CD4-positive, alpha-beta T cell treated with Interleukin-17A for 4 hours (primary cell): ENCODE measurements around the gene CTSV.
"Not testable (repeated sequence)": the region's sequence is repeated elsewhere in the genome, so short reads cannot be mapped to it uniquely, and the experiment has no call there.

Experiments
- DNase-seq: peaks from one replicate; pipeline ENCODE4 v3.0.0-alpha.2; 2020; ENCODE audit warnings: mixed read lengths

Gene CTSV

GRCh38 chr9:97038611-97039513, at the start of gene CTSV:
Gene CTSV (minus strand): TSS chr9:97039142. CDS start chr9:97038043, 1,099 bp downstream.
- DNase-seq = peak; percentile 76

GRCh38 chr9:97087668-97088215, 48.8 kb upstream of the CTSV start:
- DNase-seq = not testable (repeated sequence)

DNA sequence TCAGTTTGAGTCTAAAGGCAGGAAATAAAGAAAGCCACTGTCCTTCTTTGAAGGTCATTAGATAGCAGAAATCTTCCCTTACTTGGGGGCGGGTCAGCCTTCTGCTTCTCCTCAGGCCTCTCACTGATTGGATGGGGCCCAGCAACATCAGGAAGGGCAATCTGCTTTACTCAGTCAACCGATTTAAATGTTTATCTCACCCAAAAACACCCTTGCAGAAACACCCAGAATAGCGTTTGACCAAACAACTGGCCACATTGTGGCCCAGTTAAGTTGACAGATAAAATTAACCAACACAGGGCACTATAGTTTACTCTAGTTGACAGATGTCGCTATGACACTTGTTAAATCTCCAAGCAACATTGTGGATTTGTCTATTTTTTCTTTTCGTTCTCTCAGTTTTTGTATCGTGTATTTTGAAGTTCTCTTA, 45.6 kb upstream of the CTSV start:
- not testable (repeated sequence) for DNase-seq

GRCh38 chr9:97078362-97078761, 39.4 kb upstream of the CTSV start:
- no peak for DNase-seq

GRCh38 chr9:97077452-97078295, 38.7 kb upstream of the CTSV start:
- no peak for DNase-seq

- DNase-seq = not testable (repeated sequence)
Measured at GRCh38 chr9:97076731-97077451, 37.9 kb upstream of the CTSV start.

DNA sequence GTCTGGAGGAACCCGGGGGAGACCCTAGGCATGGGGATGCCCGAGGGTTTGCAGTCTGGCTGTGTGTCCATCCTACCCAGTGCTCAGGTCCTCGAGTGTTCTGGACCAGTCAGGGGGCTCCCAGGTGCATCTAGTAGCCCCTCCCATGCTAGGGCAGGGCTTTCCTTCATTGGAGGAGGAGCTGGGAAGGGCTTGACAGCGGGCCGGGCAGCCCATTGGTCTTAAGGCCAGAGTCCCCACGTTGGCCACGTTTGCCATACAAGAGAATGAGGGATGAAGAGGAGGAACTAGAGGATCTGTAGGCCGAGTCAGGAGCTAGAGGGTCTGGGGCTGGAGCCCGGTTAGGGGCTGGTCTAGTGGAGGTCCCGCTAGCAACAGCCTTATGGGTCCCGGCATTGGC, 37.3 kb upstream of the CTSV start:
- DNase-seq = no peak

- no peak for DNase-seq
Measured at GRCh38 chr9:97075289-97075985, 36.5 kb upstream of the CTSV start.

DNA sequence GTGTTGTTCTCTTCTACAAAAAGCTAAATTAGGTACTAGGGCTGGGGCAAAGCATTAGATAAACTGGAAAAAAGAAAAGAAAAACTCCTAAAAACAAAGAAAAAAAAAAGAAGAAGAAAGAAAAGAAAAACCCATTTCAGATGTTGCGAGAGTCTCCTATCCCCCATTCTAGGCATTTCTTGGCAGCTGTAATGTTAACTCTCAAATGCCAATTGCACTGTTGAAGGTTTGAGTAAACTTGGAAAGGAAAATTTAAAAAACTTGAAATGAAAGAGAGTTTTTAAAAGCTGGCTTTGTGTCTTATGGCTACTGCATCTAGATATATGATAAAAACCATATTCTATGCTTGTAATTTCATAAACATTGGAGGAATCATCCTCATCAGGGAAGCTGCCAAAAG, 34.6 kb upstream of the CTSV start:
- no peak for DNase-seq

DNA sequence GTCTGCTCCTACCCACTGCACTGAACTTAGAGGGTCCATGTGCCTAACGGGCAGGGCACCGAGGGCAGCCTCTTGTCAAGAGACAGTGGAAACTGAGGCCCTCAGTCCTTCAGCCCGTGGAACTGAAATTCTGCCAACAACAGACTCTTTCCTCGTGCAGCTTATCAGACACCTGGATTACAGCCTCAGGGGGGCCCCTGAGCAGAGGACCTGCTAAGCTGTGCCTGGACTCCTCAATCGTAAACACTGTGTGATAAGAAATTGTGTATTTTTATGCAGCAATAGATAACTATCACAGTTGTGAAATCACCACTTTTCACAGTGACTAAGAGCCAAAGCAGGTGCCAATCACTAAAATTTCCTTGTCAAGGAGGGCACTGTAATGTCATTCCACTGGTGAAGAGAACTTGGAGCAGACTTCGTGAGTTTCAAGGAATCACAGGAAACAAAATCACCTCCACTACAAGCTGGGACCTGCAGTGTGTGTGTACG, 33.4 kb upstream of the CTSV start:
- no peak for DNase-seq

- DNase-seq = not testable (repeated sequence)
Measured at GRCh38 chr9:97070325-97070724, 31.4 kb upstream of the CTSV start.

GRCh38 chr9:97067490-97067889, 28.5 kb upstream of the CTSV start:
- DNase-seq = no peak

DNA sequence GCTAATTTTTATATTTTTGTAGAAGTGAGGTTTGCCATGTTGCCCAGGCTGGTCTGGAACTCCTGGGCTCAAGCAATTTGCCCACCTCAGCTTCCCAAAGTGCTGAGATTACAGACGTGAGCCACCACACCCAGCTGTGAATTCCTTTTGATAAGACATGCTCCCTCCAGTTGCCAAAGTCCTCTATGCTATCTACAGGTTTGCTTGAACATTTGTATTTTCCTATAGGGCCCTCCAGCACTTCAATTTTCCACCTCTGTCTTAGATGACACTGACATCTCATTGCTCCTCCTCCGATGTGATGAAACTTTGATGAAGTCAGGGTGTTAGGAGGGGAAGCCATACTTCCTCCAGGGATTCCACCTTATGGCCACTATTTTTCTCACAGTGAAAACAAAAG, 25.2 kb upstream of the CTSV start:
- no peak for DNase-seq

DNA sequence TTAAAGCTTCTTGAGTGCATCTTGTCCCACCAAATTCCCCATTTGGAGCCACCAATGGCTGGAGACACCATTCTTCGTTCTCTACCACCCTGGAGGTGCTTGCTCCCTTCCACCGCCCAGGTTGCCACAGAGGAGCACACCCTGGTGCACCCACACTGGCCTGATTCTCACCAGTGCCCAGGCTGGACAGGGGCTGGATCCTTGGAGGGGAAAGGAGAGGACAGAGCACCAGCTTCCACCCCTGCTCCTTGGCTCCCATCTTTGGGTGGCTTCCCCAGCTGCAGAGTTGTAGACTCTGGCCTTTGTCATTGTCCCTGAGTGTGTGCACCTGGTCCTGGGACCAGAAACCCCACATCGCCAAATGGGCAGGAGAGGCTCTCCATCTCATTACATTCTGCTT, 21.9 kb upstream of the CTSV start:
- no peak for DNase-seq

- no peak for DNase-seq
Measured at GRCh38 chr9:97059626-97060025, 20.7 kb upstream of the CTSV start.

- no peak for DNase-seq
Measured at GRCh38 chr9:97057651-97058050, 18.7 kb upstream of the CTSV start.

DNA sequence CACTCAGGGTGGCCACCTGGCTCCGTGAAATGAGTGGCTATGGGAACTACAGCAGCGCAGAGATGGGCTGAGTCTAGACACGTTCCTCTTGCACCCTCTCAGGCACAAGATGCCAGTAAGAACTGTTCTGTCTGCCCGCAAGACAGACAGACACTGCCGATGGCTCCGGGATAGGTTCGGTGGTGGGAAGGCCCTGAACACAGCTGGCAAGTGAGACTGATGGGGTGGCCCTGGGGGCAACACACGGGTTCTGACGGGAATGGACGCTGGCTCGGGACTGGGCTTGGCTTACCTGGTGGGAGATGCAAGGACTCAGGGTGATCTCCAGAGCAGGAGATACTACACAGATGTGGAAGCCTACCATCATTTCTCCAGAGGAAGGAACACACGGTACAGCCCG, 16.9 kb upstream of the CTSV start:
- not testable (repeated sequence) for DNase-seq

DNA sequence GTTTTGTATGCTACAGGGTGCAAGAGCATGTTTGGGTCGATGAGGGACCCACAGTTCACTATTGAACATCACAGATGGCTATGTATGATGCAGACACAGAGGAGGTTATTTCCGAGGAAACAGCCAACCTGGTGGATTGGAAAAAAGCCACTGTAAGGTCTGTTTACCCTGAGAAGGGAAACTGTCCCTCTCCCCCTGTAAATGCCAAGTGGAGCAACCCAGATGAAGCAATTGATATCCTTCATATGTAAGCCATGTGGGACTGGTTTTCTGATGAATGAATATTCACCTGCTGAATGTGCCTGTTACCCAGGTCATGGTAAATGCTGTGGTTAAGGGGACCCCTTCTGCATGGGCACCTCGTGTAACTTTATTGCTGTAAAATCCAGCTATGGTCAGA, 14.8 kb upstream of the CTSV start:
- no peak for DNase-seq

DNA sequence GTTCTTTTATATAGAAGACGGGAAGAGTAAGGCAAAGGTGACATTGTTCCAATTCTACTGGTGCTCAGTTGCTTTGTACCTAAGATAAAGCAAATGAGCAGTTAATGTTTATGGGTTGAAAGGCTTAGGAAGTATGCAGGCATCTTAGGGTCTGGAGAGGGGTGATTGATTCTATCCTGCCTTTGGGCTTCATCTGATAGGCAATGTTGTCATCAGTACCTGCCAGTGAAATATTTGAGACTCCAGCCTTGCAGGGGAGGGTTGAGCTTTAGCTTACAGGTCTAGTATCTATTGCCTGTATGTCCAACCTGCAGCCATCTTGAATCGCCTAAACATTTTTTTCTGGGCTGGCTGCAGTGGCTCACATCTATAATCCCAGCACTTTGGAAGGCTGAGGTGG, 13.8 kb upstream of the CTSV start:
- DNase-seq = no peak

GRCh38 chr9:97046228-97046627, 7.3 kb upstream of the CTSV start:
- no peak for DNase-seq

DNA sequence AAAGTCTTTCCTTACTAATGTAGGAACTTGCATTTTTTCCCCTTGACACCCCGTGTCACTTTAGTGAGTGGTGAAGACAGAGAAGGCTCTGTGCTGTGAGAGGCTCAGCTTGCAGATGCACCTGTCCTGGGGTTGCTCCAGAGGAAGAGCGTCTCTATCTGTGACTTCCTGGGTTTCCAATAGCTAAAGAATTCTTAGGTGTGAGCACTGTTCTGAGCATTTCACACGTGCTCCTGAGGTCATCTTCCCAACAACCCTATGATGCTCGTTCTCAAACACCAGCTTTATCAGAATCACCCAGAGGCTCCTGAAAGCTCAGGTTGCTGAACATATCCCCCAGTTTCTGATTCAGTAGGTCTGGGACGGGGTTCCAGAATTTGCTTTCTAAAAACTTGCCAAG, 6.4 kb upstream of the CTSV start:
- DNase-seq = no peak

- DNase-seq = no peak
Measured at GRCh38 chr9:97041898-97042297, 3.0 kb upstream of the CTSV start.
